ENCODE measurements around the gene NTRK1.

DNA sequence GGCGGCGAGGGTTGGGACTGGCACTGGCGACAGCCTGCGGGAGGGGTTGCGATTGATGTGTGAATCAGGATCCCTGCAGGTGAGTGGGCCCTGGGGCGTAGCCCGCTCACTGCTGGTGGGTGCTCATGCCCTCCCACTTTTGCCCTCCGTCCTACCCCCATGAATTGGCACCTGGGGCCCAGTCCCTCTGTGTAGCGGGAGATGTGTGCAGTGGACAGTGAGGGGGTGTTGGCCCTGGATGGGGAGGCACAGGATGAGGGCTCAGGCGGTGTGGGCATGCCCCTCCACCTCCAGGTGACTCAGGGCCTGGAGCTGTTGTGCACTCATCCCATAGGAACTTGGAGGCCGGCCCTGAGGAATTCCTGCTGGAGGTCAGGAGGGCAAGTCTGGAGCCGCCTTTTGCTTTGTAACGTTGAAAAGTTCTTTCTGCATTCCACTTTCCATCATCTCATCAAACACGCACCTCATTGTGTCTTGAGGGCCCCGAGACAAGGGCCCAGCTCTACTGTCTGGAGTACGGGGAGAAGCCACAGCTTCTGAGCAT lies 35.9 kb downstream of the NTRK1 start:
- TF ChIP-seq CTCF (IDR thresholded peaks at IDR 0.05), result no peak
- no peak for TF ChIP-seq POLR2A (IDR thresholded peaks at IDR 0.05)

Measured in transverse colon (tissue), 3 donors.